OCI-LY3 (cell line): Measurements from ENCODE around the gene STX18.

Experiments
- EZH2phosphoT487 ChIP-seq: fragments of 200-600 bp; shearing (Covaris generic); IDR thresholded peaks from 2 replicates; pipeline ENCODE4 v1.6.1; 2018; ENCODE audit warnings: antibody characterized with exemption, mixed run types, low read depth
- TF ChIP-seq, protein P1 (sequence below): fragments of 200-600, 300-600 bp; sonication (generic); IDR thresholded peaks from 2 replicates; pipeline ENCODE4 v1.5.1; 2014; ENCODE audit warnings: antibody characterized with exemption, low read length, low read depth

DNA sequence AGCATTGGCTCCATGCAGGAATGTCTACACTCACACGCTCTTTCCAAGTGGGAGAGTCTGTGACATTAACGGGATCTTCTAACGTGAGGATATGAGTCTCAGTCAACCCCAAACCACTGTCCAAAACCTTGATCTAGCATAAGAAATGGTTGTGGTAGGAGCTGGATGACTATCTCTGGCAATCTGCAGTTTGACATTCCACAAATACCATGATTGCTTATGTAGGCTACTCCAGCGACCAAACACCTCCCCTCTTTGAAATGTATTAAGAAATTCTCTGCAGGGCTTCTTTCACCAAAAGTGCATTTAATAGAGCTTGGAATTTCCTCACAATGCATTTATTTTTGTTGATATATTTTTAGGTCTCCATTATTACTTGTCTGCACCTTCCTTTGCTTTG, 14.1 kb upstream of the STX18 start:
- TF ChIP-seq, protein P1, sequence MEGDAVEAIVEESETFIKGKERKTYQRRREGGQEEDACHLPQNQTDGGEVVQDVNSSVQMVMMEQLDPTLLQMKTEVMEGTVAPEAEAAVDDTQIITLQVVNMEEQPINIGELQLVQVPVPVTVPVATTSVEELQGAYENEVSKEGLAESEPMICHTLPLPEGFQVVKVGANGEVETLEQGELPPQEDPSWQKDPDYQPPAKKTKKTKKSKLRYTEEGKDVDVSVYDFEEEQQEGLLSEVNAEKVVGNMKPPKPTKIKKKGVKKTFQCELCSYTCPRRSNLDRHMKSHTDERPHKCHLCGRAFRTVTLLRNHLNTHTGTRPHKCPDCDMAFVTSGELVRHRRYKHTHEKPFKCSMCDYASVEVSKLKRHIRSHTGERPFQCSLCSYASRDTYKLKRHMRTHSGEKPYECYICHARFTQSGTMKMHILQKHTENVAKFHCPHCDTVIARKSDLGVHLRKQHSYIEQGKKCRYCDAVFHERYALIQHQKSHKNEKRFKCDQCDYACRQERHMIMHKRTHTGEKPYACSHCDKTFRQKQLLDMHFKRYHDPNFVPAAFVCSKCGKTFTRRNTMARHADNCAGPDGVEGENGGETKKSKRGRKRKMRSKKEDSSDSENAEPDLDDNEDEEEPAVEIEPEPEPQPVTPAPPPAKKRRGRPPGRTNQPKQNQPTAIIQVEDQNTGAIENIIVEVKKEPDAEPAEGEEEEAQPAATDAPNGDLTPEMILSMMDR = no peak
- TF ChIP-seq EZH2phosphoT487 = no peak
